ENCODE results near the gene CELA2A.
"Not testable (repeated sequence)": the region's sequence is repeated elsewhere in the genome, so short reads cannot be mapped to it uniquely, and the experiment has no call there.

Gene CELA2A

GRCh38 chr1:15519625-15520024 lies 63.1 kb downstream of the CELA2A start:
- TF ChIP-seq ISL1 (CRISPR knock-in tag; IDR thresholded peaks at IDR 0.05) (no peak), ZC3H10 (CRISPR knock-in tag; IDR thresholded peaks at IDR 0.05) (no peak), RARB (CRISPR knock-in tag; IDR thresholded peaks at IDR 0.05) (no peak), ZFP30 (CRISPR knock-in tag; IDR thresholded peaks at IDR 0.05) (no peak), GLIS3 (CRISPR knock-in tag; IDR thresholded peaks at IDR 0.05) (no peak), ZNF8 (CRISPR knock-in tag; IDR thresholded peaks at IDR 0.05) (no peak), ZNF565 (CRISPR knock-in tag; conservative IDR thresholded peaks at IDR 0.05; ENCODE audit: low read depth) (no peak), TOX (CRISPR knock-in tag; IDR thresholded peaks at IDR 0.05; ENCODE audit: borderline replicate concordance) (no peak), BACH2 (CRISPR knock-in tag; IDR thresholded peaks at IDR 0.05; ENCODE audit: borderline replicate concordance) (no peak), CSRNP3 (CRISPR knock-in tag; IDR thresholded peaks at IDR 0.05) (no peak), PPARA (CRISPR knock-in tag; IDR thresholded peaks at IDR 0.05; ENCODE audit: borderline replicate concordance) (no peak), ZFP3 (CRISPR knock-in tag; IDR thresholded peaks at IDR 0.05) (no peak), CSDC2 (CRISPR knock-in tag; IDR thresholded peaks at IDR 0.05) (no peak), SNAI2 (CRISPR knock-in tag; IDR thresholded peaks at IDR 0.05) (no peak), TCF4 (CRISPR knock-in tag; IDR thresholded peaks at IDR 0.05; ENCODE audit: borderline replicate concordance) (no peak)
- TF ChIP-seq, protein P1, sequence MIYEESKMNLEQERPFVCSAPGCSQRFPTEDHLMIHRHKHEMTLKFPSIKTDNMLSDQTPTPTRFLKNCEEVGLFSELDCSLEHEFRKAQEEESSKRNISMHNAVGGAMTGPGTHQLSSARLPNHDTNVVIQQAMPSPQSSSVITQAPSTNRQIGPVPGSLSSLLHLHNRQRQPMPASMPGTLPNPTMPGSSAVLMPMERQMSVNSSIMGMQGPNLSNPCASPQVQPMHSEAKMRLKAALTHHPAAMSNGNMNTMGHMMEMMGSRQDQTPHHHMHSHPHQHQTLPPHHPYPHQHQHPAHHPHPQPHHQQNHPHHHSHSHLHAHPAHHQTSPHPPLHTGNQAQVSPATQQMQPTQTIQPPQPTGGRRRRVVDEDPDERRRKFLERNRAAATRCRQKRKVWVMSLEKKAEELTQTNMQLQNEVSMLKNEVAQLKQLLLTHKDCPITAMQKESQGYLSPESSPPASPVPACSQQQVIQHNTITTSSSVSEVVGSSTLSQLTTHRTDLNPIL (CRISPR knock-in tag; IDR thresholded peaks at IDR 0.05; ENCODE audit: low read depth) = no peak
- no peak for ATAC-seq

- ATAC-seq = not testable (repeated sequence)
These were observed 64.8 kb downstream of the CELA2A start for GRCh38 chr1:15521206-15521906.
